Measurements from ENCODE around the gene SLC38A9.

DNA sequence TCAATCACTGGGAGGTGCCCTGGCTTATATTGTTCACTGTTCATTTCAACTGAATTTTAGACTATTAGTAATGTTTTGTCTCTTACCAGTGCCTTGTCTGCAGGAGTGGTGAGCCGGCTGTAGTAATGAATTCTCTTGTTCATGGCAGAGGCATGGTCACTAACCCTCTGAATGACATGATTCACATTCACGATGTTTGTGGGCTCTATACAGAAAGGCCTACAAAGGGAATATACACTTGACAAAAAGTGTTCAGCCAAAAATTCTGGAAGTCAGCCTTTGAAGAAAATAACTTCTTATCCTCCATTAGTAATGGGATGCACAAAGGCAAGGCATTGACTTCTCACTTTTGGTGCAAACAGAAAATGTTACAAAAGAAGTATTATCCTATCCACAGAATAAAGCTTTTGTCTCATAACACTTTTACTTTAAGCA, 39.6 kb downstream of the SLC38A9 start:
- no peak for TF ChIP-seq EZH2phosphoT487 (IDR thresholded peaks at IDR 0.05; ENCODE audit: insufficient read depth, low read depth)
- TF ChIP-seq EZH2 (IDR thresholded peaks at IDR 0.05; ENCODE audit: insufficient read depth, poor library complexity, severe bottlenecking) = no peak

Measured in GM23248 (cell line).